Superior temporal gyrus (tissue), 1 donor: ENCODE measurements around the gene TMEM14A.
"Not testable (repeated sequence)": the region's sequence is repeated elsewhere in the genome, so short reads cannot be mapped to it uniquely, and the experiment has no call there.

Experiments
- DNase-seq: peaks from one replicate; pipeline ENCODE4 v3.0.0-alpha.2; 2016; ENCODE audit errors: extremely low spot score

The TMEM14A gene

DNA sequence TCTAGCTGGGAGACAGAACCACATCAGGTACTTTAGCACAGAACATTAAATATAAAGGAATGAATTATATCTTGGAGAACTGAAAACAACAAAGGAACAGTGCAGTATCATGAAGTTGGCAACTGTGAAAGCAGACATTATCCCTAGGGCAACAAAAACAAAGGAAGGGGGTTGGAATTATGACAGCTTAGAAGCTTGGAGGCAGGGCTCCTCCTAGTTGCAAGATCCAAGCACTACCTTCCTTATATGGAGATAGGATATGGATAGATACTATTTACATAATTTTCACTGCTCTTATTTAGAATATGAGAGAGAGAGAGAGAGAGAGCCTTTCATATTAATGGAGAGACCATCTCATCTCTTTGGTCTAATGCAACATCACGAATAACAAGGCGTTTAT is 27.0 kb downstream of the TMEM14A start:
- peak; percentile 17 for DNase-seq

DNA sequence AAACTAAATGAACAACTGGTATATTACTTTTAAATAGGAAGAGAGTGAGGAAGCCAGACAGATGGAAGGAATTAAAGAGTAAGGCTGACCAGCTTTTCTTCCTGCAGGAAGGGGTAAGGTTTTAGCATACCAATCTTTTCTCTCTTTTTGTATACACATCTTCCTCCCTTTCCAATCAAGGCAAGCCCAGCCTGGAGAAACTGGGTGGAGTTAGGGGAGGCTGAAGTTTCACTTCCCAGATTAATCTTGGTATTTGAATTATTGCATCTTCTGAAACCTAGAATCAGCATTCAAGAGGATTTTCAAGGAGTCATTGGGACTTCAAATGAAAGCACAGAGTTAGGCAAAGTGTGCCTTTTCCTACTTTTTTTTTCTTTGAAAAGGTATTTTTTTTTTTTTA is 33.1 kb downstream of the TMEM14A start:
- no peak for DNase-seq

DNA sequence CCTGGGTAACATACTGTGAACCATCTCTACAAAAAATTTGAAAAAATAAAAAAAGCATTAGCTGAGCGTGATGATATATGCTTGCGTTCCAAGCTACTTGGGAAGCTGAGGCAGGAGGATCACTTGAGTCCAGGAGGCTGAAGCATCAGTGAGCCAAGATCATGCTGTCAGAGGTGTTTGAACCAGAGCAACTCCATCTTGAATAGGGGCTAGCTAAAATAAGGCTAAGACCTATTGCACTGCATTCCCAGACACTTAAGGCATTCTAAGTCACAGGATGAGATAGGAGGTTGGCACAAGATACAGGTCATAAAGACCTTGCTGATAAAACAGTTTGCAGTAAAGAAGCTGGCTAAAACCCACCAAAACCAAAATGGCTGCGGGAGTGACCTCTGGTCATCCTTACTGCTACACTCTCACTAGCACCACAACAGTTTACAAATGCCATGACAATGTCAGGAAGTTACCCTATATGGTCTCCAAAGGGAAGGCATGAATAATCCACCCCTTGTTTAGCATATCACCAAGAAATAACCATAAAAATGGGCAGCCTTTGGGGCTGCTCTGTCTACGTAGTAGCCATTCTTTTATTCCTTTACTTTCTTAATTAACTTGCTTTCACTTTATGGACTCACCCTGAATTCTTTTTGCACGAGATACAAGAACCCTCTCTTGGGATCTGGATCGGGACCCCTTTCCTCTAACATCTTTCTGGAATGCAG is 34.0 kb downstream of the TMEM14A start:
- not testable (repeated sequence) for DNase-seq

DNA sequence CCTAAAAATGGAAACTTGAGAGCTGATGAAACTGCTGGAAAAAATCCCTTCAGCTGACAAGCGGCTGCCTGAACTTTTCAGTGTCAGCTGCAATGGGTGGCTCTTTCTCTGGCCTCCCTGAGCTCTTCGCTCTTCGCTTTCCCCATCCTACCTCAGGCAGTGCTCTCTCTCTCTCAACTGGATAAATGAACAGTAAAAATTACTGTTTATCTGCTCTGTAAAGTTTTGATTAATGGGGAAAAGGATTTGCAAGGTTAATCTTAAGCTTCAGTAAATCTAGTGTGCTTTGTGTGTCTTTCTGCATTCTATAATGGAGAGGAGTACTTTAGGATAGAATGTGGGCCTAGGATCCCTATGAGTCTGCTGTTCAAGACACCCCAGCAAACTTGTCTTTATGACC is 35.1 kb downstream of the TMEM14A start:
- DNase-seq = no peak

DNA sequence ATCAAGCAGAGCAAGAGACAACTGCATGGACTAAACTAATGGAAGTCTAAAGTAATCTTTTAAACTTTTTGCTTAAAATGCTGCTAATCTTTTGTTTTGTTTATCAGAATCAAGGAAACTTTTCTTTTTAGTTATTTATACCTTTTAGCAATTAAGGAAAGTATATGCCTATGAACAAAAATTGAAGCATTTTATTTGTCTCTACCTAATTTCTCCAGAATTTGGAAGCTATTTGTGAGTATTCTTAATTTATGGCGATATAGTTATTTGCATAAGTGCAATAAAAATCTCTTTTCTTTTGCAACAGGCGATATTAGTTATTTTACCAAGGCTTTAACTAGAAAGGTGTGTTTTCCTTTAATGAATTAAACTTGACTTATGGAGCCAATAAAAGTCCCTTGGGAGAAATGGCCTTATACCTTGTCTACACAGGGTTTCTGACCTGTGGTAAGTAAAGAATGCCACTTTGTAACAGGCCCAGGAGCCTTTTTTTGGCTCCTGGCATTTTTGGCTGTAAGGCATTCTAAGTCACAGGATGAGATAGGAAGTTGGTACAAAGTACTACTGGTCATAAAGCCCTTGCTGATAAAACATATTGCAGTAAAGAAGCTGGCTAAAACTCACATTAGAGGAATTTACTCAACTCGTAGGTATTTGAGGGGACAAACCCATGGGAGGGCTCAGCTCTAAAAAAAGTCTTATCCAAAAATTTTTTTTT is 37.2 kb downstream of the TMEM14A start:
- no peak for DNase-seq

DNA sequence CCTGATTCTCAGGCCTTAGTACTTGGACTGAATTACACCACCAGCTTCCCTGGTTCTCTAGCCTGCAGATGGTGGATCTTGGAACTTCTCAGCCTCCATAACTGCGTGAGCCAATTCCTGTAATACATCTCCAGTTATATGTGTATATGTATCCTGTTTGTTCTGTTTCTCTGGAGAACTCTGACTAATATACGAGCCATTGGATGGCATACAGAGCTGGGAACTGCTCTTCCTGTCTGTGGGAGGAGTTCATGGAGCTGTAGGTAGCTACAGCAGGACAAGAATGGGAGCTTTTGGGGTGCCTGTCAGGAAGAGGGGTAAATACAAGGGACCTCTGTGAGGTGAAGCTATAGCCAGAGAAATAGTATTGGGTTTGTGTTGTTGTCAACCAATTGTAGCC is 41.2 kb downstream of the TMEM14A start:
- no peak for DNase-seq

DNA sequence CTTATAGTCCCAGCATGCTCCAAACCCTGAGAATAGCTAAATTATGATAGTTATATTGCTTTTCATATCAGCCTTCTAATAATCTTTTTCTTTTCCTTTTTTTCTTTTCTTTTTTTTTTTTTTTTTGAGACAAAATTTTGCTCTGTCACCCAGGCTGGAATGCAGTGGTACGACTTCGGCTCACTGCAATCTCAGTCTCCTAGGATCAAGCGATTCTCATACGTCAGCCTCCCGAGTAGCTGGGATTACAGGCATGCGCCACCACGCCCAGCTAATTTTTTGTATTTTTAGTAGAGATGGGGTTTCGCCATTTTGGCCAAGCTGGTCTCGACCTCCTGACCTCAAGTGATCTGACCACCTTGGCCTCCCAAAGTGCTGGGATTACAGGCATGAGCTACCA is 43.8 kb downstream of the TMEM14A start:
- not testable (repeated sequence) for DNase-seq

DNA sequence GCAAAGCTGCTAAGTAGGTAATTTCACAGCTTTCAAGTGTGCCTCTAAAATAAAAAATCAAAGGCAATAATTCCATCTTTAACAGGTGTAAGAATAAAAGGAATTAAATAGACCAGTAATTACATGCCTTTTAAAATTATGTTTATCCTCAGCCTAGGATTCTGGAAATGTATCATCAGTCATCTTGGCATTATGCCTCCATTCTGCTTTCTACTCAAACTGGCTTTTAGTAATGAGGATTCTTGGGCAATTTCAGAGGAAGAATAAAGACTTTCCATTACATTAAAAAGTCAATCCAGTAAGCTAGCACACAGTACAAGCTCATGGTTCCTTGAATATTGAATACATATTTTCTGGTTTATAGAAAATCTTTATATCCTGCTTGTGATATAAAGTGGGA is 47.6 kb downstream of the TMEM14A start:
- no peak for DNase-seq

DNA sequence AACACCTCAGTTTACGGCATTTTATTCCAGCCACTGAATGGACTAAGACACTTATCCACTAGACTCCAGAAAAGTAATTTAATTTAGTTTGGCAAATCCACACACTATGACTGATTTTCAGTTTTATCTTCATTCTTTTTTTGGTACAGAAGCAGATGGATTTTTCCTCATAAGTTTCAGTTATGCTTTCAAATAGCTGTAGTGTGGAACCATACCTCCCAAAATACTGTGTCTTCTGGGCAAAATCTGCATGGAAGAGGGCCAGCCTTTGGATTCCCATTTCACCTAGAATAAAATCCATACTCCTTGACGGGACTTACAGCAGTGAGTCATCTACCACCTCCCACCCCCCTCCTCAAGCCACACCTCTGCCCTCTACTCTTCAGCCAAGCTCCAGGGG is 49.4 kb downstream of the TMEM14A start:
- DNase-seq = peak; percentile 56

DNA sequence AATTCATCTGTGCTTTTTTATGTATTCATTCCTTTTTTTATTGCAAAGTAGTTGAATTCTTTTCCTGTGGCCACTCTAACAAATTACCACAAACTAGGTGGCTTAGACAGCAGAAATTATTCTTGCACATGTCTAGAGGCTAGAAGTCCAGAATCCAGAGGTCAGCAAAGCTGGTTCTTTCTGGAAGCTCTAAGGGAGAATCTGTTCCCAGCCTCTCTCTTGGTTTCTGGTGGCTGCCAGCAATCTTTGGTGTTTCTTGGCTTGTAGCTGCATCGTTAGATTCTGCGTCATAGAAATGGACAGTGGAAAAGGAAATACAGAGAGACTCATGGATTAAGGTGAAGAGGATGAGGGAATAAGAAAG is 53.1 kb downstream of the TMEM14A start:
- DNase-seq = peak; percentile 12

DNA sequence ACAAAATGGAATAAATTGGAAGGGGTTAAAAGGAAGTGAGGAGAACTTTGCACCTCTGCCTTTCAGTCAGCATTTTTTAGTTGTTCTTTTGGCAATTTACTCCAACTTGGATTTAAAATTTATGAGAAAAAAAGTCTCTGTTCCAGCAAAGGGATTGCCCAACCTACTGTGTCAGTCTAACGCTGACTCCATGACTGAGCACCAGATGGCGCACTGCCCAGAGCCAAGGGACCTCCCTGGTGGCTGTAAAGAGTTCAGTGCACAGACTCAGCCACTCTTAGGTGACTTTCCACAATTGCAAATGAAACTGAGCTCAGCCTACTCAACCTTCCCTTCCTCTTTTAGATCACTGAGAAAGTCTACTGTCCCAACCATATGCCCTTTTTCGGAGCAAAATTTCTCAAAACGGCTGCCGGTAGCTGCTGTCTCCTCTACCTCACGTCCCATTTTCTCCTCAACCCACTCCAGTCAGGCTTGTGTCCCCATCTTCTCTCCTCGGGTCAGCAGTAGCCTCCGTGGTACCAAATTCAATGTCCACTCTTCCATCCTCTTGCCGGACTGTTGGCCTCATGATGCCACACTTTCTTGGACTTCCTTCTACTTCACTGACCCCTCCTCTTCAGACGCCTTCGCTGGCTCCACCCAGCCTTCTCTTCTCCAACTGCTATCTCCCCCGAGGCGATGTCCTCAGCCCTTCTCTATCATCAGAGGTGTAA is 53.7 kb downstream of the TMEM14A start:
- DNase-seq = peak; percentile 51

DNA sequence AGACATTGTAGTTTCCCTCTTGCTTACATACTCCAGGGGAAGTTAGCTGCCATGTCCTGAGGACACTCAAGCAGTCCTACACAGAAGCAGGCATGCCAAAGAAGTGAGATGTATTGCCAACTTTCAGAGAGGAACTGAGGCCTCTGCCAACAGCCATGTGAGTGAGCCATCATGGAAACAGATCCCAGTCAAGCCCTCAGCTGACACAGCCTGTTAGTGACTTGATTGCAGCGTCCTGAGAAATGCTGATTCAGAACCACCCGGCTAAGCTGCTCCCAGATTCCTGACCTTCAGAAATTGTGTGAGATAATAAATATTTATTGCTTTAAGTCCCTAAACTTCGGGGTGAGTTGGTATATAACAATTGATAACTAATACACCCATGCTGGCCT is 54.2 kb downstream of the TMEM14A start:
- DNase-seq = no peak

DNA sequence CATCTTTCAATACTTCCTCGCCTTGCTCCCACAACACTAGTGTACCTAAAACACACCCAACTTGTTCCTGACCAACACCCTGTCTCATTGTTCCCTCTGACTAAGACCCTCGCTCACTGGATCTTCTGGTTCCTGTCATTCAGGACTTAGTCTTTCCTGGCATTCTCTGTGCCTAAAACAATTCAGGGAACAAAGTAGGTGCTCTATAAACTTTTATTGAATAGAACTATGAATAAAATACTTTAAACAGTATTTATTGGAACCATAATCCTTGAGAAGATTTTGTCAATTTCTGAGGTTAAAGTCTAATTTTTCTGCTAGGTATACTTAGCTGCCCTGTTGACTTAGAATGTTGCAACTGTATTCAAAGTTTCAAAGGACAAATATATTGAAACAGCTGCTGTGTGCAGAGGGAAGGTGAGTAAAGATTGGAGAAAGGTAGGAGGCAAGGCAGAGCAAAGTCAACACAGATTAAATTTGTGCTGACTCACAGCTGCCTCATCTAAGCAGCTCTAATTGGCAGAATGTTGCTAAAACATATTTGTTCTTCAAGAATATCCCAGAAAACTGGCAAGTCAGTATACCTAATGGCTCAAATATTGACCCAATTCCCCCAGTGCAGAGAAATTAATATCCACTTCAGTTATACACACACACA is 54.8 kb downstream of the TMEM14A start:
- DNase-seq = no peak

DNA sequence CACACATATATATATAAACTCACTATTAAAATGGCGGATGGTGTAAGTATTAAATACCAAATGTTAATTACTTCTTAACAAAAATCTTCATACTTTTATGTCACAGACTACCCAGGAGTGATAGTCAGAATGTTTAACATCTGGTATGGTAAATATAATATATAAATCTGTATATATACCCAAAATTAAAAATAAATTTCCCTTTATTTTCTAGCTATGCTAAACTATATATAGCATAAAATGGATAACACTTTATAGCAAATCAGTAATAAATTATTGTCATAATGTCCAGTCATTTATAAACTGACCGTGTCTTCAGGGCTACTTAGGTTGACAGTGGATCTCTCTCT is 55.3 kb downstream of the TMEM14A start:
- no peak for DNase-seq

DNA sequence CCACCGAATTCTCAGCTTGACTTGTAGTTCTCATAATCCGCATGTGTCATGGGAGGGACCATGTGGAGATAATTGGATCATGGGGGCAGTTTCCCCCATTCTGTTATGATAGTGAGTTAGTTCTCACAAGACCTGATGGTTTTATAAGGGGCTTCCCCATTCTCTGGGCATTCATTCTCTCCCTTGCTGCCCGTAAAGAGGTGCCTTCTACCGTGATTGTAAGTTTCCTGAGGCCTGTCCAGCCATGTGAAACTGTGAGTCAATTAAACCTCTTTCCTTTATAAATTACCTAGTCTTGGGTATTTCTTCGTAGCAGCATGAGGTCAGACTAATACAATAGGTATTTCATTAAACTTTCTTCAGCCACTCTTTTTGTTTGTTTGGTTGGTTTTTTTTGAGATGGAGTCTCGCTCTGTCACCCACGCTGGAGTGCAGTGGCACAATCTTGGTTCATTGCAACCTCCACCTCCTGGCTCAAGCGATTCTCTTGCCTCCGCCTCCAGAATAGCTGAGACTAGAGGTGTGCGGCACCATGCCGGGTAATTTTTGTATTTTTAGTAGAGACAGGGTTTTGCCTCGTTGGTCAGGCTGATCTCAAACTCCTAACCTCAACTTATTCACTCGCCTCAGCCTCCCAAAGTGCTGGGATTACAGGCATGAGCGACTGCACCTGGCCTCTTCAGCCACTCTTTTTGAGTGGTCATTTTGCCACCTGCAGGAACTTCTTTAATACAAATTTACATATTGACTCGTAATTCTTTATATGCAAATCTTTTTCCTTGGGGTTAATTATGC is 56.0 kb downstream of the TMEM14A start:
- DNase-seq = no peak

DNA sequence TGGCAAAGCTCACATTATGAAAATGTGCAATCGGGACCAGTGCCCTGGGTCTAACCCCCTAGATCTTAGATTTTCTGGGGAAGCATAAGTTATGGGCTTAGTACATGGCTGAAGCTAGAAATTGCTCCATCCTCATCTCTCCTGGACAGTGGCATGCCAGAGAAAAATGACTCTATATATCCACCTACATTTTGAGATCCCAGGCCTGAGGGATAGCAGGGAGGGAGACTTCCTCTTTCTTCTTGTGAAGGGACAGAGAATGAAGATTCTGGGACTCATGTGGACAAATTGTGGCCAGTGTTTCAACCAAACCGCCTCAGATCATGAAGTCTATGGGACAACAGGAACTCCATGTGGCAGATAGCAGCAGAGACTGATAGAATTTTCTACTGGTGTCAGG is 57.0 kb downstream of the TMEM14A start:
- DNase-seq = no peak

DNA sequence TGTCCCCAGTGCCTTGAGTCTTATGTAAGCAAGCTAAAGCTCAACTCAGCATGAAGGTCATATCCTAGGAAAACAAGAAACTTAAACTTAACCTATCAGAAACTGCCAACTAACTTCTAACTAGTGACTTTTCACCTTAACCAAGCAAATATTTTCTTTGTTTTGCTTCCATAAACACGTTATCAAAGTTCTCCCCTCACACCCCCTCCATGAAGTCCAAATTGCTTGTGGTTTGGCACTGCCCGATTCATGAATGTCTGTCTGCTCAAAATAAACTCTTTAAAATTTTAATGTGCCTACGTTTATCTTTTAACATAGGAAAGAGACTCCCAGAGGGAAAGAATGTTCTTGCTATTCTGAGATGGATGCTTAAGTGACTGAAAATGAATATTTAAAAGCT is 57.5 kb downstream of the TMEM14A start:
- DNase-seq = no peak

DNA sequence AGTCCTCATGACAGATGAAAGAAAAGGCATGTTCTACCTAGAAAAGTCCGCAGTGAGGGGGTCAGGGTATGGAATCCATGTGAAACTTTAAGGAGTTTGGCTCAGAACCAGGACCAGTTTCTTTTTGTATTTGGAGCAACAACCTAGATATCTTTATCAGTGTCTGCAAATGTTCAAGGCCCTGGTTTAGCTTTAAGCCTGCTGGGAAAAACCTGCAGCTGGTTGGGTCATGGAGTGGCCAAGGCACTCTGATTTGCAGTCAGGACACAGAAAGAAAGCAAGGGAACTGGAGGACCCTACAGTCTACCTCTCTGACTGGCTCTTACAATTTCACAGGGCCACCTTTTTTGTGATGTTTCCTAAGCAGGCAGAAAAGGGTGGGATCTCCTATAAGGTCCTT is 58.7 kb downstream of the TMEM14A start:
- DNase-seq = no peak

DNA sequence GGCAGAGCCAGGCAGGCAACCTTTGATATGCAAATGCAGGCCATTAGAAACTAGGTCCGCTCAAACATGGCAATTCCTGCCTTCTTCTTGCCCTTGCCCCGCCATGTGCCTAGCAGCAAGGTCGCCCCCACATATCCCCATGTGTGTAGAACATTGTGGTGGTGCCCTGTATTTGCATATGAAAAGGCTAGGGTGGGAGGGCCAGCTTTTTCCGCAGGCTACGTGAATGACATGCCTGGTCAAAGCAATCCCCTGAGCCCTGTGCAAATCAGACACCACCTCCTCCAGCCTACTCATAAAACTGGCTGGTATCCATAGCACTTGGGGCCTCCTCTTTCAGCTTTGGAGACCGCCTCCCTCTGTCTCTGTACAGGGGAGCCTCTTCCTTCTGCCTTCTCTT is 60.8 kb downstream of the TMEM14A start:
- no peak for DNase-seq

DNA sequence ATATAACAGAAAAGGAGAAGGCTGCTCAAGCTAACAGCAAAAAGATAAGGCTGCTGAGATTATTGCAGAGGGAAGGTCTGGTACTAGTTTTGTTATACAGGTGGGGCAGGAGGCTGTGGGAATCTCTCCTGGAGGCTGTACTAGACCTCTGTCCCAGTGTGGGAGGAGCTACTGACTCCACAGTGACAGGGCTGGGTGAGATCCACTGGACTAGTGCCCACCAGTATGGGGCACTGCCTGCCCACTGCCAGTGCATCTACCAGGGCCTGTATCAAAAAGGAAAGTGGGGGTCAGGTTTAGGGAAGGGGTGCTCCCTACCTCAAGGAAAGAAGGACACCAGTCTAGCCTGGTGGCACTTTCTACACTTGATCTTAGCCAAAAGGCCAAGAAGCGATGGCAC is 62.3 kb downstream of the TMEM14A start:
- DNase-seq = no peak

DNA sequence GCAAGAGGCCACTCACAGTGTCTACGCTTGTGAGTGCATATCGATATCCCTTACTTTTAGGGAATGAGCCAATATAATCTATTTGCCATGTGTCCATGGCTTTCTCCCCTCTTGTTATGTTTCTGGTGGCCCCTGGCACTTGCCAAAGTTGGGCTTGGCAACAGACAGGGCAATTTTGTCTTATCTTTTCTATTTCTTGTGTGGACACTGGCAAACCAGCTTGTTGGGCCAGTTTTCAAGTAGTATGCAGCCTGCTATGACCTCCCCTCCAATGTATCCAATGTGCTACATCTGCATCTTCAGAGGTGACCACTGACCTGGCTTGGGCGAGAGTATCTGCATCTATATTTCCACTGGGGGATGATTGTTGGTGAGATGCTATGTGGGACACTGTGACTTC is 63.2 kb downstream of the TMEM14A start:
- no peak for DNase-seq

DNA sequence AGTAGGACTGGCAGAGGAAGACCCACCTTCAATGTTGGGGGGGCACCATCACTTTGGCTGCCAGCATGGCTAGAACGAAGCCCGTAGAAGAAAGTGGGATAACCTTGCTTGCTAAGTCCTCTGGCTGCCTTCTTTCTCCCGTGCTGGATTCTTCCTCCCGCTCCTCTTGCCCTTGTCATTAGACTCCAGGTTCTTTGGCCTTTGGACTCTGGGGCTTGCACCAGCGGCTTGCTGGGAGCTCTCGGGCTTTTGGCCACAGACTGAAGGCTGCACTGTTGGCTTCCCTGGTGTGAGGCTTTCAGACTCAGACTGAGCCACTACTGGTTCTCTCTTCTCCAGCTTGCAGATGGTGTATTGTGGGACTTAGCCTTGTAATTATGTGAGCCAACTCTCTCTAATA is 64.2 kb downstream of the TMEM14A start:
- no peak for DNase-seq
